GM21717 (cell line): ENCODE measurements around the gene SLC29A1.
"Not testable (repeated sequence)": the region's sequence is repeated elsewhere in the genome, so short reads cannot be mapped to it uniquely, and the experiment has no call there.

ENCODE experiments used
- ATAC-seq: cut with Tn5 transposase; IDR thresholded peaks from one replicate; pipeline ENCODE4 v1.9.1; 2021; ENCODE audit warnings: mild to moderate bottlenecking, moderate library complexity; ENCODE audit not compliant: unreplicated experiment

Gene SLC29A1

DNA sequence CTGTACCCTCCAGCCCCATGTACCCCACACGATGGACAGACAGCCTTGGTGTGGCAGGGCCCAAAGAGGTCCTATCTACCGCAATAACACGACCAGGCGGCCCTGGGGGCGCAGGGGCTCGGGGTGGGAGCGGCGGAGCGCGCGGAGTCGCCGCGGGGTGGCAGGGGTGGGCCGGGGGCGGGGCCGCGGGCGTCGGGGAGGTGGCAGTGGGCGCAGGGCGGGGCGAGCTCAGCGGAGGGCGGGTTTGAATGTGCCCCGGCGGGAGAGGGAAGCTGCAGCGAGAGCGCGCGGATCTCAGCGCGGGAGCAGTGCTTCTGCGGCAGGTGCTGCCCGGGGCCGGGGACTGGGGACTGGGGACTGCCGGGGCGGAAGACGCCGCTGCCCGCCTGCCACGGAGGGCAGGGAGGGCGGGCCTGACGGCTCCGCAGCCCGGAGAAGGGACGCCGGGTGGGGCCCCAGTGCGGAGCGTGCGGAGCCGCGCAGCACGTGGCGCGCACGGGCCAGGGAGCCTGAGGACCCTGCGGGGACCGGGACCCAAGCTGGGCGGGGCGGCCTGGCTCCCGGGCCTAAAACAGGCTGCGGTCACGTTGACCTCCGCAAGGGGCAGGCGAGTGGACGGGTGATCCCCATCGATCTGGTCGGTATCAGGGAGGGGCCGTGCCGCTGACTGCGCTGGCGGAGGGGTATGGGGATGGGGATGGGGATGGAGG, at the start of gene SLC29A1:
Gene SLC29A1, plus strand, starts transcription at position 277 of the 710 bp plus-strand sequence. CDS start 3,719 bp downstream, outside the sequence.
- peak; percentile 38 for ATAC-seq

GRCh38 chr6:44176130-44176761, 47.1 kb upstream of the SLC29A1 start:
- no peak for ATAC-seq

DNA sequence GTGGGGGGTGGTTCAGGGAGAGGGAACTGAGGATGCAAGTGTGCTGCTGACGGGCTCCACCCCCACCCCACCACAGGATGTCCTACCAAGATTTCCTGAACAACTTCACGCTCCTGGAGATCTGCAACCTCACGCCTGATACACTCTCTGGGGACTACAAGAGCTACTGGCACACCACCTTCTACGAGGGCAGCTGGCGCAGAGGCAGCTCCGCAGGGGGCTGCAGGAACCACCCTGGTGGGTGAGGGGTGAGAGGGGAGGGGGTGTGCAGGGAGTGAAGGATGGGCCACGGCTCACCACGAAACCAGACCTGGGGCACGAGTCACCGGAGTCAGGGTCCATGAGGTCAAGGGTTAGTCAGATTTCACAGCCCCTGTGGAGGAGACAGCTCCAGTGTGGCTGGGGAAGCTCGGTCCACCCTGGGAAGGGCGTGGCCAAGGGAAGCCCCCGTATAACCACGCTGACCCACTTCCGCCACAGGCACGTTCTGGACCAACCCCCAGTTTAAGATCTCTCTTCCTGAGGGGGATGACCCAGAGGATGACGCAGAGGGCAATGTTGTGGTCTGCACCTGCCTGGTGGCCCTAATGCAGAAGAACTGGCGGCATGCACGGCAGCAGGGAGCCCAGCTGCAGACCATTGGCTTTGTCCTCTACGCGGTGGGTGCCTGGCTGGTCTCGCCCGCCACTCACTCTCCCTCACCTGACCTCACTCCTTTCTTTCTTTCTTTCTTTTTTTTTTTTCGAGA, 46.5 kb upstream of the SLC29A1 start:
- ATAC-seq = no peak

GRCh38 chr6:44177691-44178423, 45.5 kb upstream of the SLC29A1 start:
- no peak for ATAC-seq

- ATAC-seq = no peak
Observed at GRCh38 chr6:44178424-44179071, 44.8 kb upstream of the SLC29A1 start.

DNA sequence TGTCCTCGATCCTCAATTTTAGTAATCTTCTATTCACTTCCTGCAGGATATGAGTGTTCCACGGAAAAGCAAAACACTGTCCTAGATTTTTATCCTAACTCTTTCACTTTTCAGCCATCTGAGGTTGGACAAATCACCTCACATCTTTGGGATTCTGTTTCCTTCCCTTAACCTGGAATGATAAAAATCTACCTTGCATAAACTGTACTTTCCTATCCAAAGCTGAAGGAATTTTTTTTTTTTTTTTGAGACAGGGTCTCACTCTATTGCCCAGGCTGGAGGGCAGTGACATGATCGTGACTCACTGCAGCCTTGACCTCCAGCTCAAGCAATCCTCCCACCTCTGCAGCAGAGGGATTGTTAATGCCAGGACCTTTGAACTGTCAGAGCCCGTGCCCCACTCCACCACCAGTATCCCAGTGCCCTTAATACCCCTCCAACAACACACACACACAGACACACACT, 44.3 kb upstream of the SLC29A1 start:
- ATAC-seq = no peak

GRCh38 chr6:44179648-44180047, 43.7 kb upstream of the SLC29A1 start:
- no peak for ATAC-seq

GRCh38 chr6:44180406-44180805, 43.0 kb upstream of the SLC29A1 start:
- ATAC-seq = no peak

GRCh38 chr6:44180886-44181285, 42.5 kb upstream of the SLC29A1 start:
- ATAC-seq = no peak

- ATAC-seq = not testable (repeated sequence)
Observed at GRCh38 chr6:44181784-44182183, 41.6 kb upstream of the SLC29A1 start.

GRCh38 chr6:44182911-44183390, 40.4 kb upstream of the SLC29A1 start:
- ATAC-seq = no peak

GRCh38 chr6:44183783-44184182, 39.6 kb upstream of the SLC29A1 start:
- no peak for ATAC-seq

DNA sequence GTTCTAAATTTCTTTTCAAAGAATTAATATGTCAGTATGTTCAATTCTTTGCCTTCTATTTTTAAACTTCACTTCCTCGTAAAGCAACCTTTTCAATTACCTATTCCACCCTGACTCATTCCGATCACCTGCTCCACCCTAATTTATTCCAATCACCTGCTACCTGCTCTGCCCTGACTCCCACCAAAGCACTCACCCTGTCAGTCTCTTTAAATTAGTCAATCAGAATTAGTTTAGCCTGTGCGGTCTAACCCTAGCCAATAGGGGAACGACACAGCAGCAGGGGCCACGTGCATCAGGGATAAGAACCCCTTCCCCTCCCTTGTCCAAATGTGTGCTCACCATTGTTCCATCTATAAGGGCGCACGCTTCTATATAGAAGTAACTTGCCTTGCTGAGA, 38.0 kb upstream of the SLC29A1 start:
- ATAC-seq = not testable (repeated sequence)

- no peak for ATAC-seq
Observed at GRCh38 chr6:44185953-44186634, 37.3 kb upstream of the SLC29A1 start.

- ATAC-seq = no peak
Observed at GRCh38 chr6:44186635-44187025, 36.8 kb upstream of the SLC29A1 start.

- no peak for ATAC-seq
Observed at GRCh38 chr6:44188819-44189218, 34.6 kb upstream of the SLC29A1 start.

GRCh38 chr6:44189257-44189656, 34.1 kb upstream of the SLC29A1 start:
- ATAC-seq = no peak

GRCh38 chr6:44190715-44191114, 32.7 kb upstream of the SLC29A1 start:
- peak; percentile 83 for ATAC-seq

GRCh38 chr6:44192428-44193041, 30.9 kb upstream of the SLC29A1 start:
- no peak for ATAC-seq
